AG20443 (cell line): Measurements from ENCODE around the gene MILR1.
"Not testable (repeated sequence)": the region's sequence is repeated elsewhere in the genome, so short reads cannot be mapped to it uniquely, and the experiment has no call there.

ENCODE experiments used
- DNase-seq: peaks from one replicate; pipeline ENCODE4 v3.0.0; 2012; ENCODE audit warnings: low spot score, mixed read lengths

MILR1 gene

GRCh38 chr17:64426596-64426995, 22.3 kb upstream of the MILR1 start:
- DNase-seq = no peak

GRCh38 chr17:64428406-64428805, 20.5 kb upstream of the MILR1 start:
- DNase-seq = no peak

- DNase-seq = not testable (repeated sequence)
Observed at GRCh38 chr17:64430036-64430435, 18.9 kb upstream of the MILR1 start.

- no peak for DNase-seq
Observed at GRCh38 chr17:64431534-64431933, 17.4 kb upstream of the MILR1 start.

- no peak for DNase-seq
Observed at GRCh38 chr17:64437944-64438525, 10.9 kb upstream of the MILR1 start.

- DNase-seq = not testable (repeated sequence)
Observed at GRCh38 chr17:64439521-64439920, 9.4 kb upstream of the MILR1 start.

GRCh38 chr17:64439956-64440355, 9.0 kb upstream of the MILR1 start:
- no peak for DNase-seq

- peak; percentile 37 for DNase-seq
Observed at GRCh38 chr17:64441772-64442540, 7.0 kb upstream of the MILR1 start.

GRCh38 chr17:64442541-64442971, 6.4 kb upstream of the MILR1 start:
- no peak for DNase-seq

- DNase-seq = no peak
Observed at GRCh38 chr17:64443086-64443760, 5.7 kb upstream of the MILR1 start.

- DNase-seq = no peak
Observed at GRCh38 chr17:64447526-64447925, 1.4 kb upstream of the MILR1 start.

GRCh38 chr17:64449545-64449944, 630 bp downstream of the MILR1 start:
- no peak for DNase-seq

- no peak for DNase-seq
Observed at GRCh38 chr17:64455993-64456885, 7.3 kb downstream of the MILR1 start.

GRCh38 chr17:64457156-64457555, 8.2 kb downstream of the MILR1 start:
- no peak for DNase-seq

GRCh38 chr17:64458756-64459155, 9.8 kb downstream of the MILR1 start:
- no peak for DNase-seq

GRCh38 chr17:64459284-64459747, 10.4 kb downstream of the MILR1 start:
- DNase-seq = peak; percentile 72

GRCh38 chr17:64459818-64460217, 10.9 kb downstream of the MILR1 start:
- DNase-seq = not testable (repeated sequence)

- no peak for DNase-seq
Observed at GRCh38 chr17:64460955-64461354, 12.0 kb downstream of the MILR1 start.

GRCh38 chr17:64461788-64462187, 12.9 kb downstream of the MILR1 start:
- DNase-seq = no peak

- DNase-seq = no peak
Observed at GRCh38 chr17:64466019-64466735, 17.3 kb downstream of the MILR1 start.

GRCh38 chr17:64466834-64467233, 17.9 kb downstream of the MILR1 start:
- DNase-seq = not testable (repeated sequence)
